ENCODE results near the gene TM2D3.
"Not testable (repeated sequence)": the region's sequence is repeated elsewhere in the genome, so short reads cannot be mapped to it uniquely, and the experiment has no call there.

The TM2D3 gene

DNA sequence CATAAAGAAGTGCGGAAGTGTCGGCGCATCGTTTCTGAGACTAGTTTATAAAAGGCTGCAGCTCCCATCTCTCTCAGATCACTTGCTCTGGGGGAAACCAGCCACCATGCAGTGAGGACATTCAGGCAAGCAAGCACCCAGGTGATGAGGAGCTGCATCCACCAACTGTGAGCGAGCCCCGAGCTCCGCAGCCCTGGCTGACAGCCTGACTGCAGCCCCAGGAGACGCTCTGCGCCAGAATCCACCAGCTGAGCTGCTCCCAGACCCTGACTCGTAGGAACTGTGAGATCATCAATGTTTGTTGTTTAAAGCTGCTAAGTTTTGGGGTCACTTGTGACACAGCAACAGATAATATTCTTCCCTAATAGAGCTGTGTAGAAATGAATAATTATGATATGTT lies 5.0 kb upstream of the TM2D3 start:
- no peak for DNase-seq (ENCODE audit: low read depth, low spot score)

DNA sequence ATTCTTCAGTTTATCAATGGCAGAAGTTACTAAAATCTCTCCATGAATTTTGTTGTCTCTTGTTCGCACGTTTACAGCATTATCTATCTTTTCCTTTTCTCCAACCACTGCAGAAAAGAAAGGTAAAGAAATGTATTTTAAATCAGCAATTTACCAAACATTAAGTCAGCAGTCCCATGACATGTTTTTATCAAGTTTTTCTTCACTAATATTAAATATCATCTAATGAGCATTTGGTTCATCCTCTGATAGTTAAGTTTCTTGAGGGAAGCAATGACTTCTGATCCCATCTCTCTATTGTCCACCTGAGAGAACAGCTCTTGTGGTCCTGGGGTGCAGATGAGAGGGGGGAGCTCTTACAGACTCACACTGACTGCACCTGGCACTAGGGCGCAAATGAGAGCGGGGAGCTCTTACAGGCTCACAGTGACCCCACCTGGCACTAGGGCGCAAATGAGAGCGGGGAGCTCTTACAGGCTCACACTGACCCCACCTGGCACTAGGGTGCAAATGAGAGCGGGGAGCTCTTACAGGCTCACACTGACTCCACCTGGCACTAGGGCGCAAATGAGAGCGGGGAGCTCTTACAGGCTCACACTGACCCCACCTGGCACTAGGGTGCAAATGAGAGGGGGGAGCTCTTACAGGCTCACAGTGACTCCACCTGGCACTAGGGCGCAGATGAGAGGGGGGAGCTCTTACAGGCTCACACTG lies 2.6 kb upstream of the TM2D3 start:
- not testable (repeated sequence) for DNase-seq (ENCODE audit: low read depth, low spot score)

GRCh38 chr15:101654171-101654570 lies 2.0 kb upstream of the TM2D3 start:
- no peak for DNase-seq (ENCODE audit: low read depth, low spot score)

- DNase-seq (ENCODE audit: low read depth, low spot score): no peak
These were observed 727 bp upstream of the TM2D3 start for GRCh38 chr15:101652786-101653430.

GRCh38 chr15:101651554-101652097 lies 555 bp downstream of the TM2D3 start:
- no peak for DNase-seq (ENCODE audit: low read depth, low spot score)

- no peak for DNase-seq (ENCODE audit: low read depth, low spot score)
These were observed 2.0 kb downstream of the TM2D3 start for GRCh38 chr15:101650145-101650544.

GRCh38 chr15:101648356-101648755 lies 3.8 kb downstream of the TM2D3 start:
- DNase-seq (ENCODE audit: low read depth, low spot score): no peak

- no peak for DNase-seq (ENCODE audit: low read depth, low spot score)
These were observed 4.9 kb downstream of the TM2D3 start for GRCh38 chr15:101647251-101647650.

DNA sequence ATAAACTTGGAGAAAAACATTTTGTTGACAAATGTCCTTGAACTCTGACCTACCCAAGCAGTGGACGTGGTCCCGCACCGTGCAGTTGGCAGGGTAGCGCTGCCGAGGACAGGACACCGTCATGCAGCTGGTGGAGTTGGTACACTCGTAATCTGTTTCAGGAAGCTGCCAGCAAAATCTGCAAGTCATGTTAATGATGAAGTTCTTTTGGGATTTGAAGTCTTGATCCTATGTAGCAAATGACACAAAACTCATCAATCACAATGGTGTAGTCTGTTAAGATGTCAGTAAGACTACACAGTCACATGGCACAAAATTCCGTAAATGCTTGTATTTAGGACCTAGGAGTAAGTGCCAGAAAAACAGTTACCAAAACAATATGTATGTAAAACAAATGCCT lies 5.5 kb downstream of the TM2D3 start:
- DNase-seq (ENCODE audit: low read depth, low spot score): no peak

GRCh38 chr15:101642361-101642760 lies 9.8 kb downstream of the TM2D3 start:
- no peak for DNase-seq (ENCODE audit: low read depth, low spot score)

- no peak for DNase-seq (ENCODE audit: low read depth, low spot score)
These were observed 10.3 kb downstream of the TM2D3 start for GRCh38 chr15:101641894-101642293.

- DNase-seq (ENCODE audit: low read depth, low spot score): no peak
These were observed 10.9 kb downstream of the TM2D3 start for GRCh38 chr15:101641129-101641764.

DNA sequence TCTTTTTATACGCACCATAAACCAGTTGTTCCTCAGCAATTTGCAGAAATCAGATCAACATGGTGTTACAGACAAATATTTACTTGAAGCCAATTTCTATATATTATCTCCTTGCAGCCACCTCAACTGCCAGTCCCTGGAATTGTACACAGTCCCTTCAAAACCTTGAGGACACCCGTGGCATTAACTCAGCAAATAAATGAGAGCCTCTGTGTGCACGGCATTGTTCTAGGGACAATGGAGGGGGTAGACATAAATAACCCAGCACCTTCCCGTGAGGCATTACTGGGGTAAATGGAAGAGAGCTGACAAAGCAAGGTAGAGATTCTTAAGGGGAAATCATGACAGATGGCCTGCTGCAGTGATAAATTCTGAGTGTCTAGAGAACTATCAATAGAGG lies 12.5 kb downstream of the TM2D3 start:
- no peak for DNase-seq (ENCODE audit: low read depth, low spot score)

- DNase-seq (ENCODE audit: low read depth, low spot score): no peak
These were observed 14.3 kb downstream of the TM2D3 start for GRCh38 chr15:101637919-101638318.

DNA sequence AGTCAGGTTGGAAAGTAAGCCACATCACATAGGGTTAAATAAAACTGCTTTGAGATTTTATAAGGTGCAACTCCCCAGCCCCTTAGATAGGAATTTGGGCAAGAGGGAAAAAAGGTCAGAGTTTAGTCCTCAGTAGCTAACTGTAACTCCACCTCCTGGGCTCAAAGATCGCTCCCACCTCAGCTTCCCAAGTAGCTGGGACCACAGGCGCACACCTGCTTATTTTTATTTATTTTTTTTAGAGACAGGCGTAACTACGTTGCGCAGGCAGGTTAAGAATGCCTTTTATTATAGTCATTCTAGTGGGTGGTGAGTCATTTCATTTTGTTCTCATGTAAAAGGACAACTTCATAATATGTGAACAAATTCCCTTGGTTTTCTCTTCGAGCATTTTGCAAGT lies 14.7 kb downstream of the TM2D3 start:
- no peak for DNase-seq (ENCODE audit: low read depth, low spot score)

GRCh38 chr15:101637038-101637437 lies 15.1 kb downstream of the TM2D3 start:
- DNase-seq (ENCODE audit: low read depth, low spot score): no peak

- no peak for DNase-seq (ENCODE audit: low read depth, low spot score)
These were observed 16.0 kb downstream of the TM2D3 start for GRCh38 chr15:101635944-101636727.

GRCh38 chr15:101633356-101633755 lies 18.8 kb downstream of the TM2D3 start:
- DNase-seq (ENCODE audit: low read depth, low spot score): no peak

GRCh38 chr15:101626729-101627128 lies 25.5 kb downstream of the TM2D3 start:
- DNase-seq (ENCODE audit: low read depth, low spot score): not testable (repeated sequence)

GRCh38 chr15:101625980-101626379 lies 26.2 kb downstream of the TM2D3 start:
- no peak for DNase-seq (ENCODE audit: low read depth, low spot score)

DNA sequence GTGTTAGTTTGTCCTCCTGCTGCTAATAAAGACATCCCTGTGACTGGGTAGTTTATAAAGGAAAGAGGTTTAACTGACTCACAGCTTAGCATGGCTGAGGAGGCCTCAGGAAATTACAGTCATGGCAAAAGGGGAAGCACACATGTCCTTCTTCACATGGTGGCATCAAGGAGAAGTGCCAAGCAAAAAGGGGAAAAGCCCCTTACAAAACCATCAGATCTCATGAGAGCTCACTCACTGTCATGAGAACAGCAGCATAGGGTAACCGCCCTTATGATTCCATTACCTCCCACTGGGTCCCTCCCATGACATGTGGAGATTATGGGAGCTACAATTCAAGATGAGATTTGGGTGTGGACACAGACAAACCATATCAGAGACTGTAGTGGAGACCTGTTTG lies 27.0 kb downstream of the TM2D3 start:
- DNase-seq (ENCODE audit: low read depth, low spot score): no peak
